Stomach (tissue), 9 donors: ENCODE data around the gene CSTF2. TPM values are rescaled to one million over a fixed set of nuclear protein-coding genes. Genes with fewer than 3 reads are reported as not detected.
"Not testable (repeated sequence)": the region's sequence is repeated elsewhere in the genome, so short reads cannot be mapped to it uniquely, and the experiment has no call there.

ENCODE experiments used
- DNase-seq, 2 donors: peaks; one replicate each; pipeline versions ENCODE4 v3.0.0 to v3.0.0-alpha.2; 2013 to 2019
- H3K27ac ChIP-seq, 5 donors: fragments of 200-600 bp in 4 of 5; sonication (generic) in 4 of 5; one replicate each; pipeline ENCODE4 v1.5.1; 2013 to 2019; ENCODE audit warnings: mild to moderate bottlenecking in 1 of 5, moderate library complexity in 1 of 5
- H3K27me3 ChIP-seq, 3 donors: fragments of 200-600 bp; sonication (generic); one replicate each; pipeline ENCODE4 v1.5.1; 2017 to 2019; ENCODE audit warnings: mixed run types in 1 of 3
- H3K36me3 ChIP-seq, 4 donors: fragments of 200-600 bp; sonication (generic); 1 replicate in 3 of 4; 2 replicates in 1 of 4; pipeline ENCODE4 v1.5.1; 2016 to 2019
- H3K4me1 ChIP-seq, 4 donors: fragments of 200-600 bp; sonication (generic); one replicate each; pipeline ENCODE4 v1.5.1; 2016 to 2019
- H3K4me3 ChIP-seq, 4 donors: fragments of 200-600 bp; sonication (generic) in 3 of 4; one replicate each; pipeline ENCODE4 v1.5.1; 2016 to 2019; ENCODE audit warnings: mild to moderate bottlenecking in 1 of 4
- H3K9me3 ChIP-seq, 4 donors: fragments of 200-600 bp; sonication (generic); one replicate each; pipeline ENCODE4 v1.5.1; 2016 to 2019
- EP300 ChIP-seq: sonication (generic); formaldehyde crosslinking; IDR thresholded peaks from one replicate; pipeline ENCODE4 v1.6.1; 2017; ENCODE audit warnings: antibody characterized with exemption
- POLR2A ChIP-seq, 4 donors: fragments of 450-650 bp; IDR thresholded peaks; one replicate each; pipeline ENCODE4 v1.6.1; 2016; ENCODE audit warnings: antibody characterized with exemption in 4 of 4, control low read depth in 2 of 4, mild to moderate bottlenecking in 1 of 4, moderate library complexity in 1 of 4
- POLR2AphosphoS5 ChIP-seq, 3 donors: sonication (generic); formaldehyde crosslinking; IDR thresholded peaks; one replicate each; pipeline ENCODE4 v1.6.1; 2016; ENCODE audit warnings: antibody characterized with exemption in 3 of 3
- WGBS, 5 donors: extraction: QIAGEN DNeasy Blood & Tissue Kit in 3 of 5; methylation state at CpG; one replicate each; pipeline versions ENCODE4 v1.1.5 to v1.1.7; 2013 to 2018; 5-methylcytosine and 5-hydroxymethylcytosine counted together
- intact Hi-C: fragments of 100-400 bp; cut with DNase I; formaldehyde crosslinking; loops from one replicate; pipeline ENCODE4 v1.15.1; 2023; ENCODE audit warnings: low total_unique reads
- polyA plus RNA-seq, 3 donors: library from polyadenylated mRNA; stranded (reverse); fragments of 200-250 nt; gene quantifications; one replicate each; pipeline ENCODE4 v1.2.3, GENCODE V29; 2013
- total RNA-seq, 5 donors: library from RNA; depleted of rRNA; stranded (reverse); fragments of >200 nt; gene quantifications; one replicate each; pipeline versions ENCODE4 v1.1.0 to v1.2.3, GENCODE V29; 2014 to 2016
- TF ChIP-seq, protein P1 (sequence below), 7 experiments: fragments of 450-650 bp in 4 of 7; fragments of 200-600 bp in 3 of 7; sonication (generic) in 3 of 7; IDR thresholded peaks; one replicate each; pipeline ENCODE4 v1.5.1; 2016 to 2019; ENCODE audit warnings: antibody characterized with exemption in 7 of 7, control low read depth in 2 of 7, mild to moderate bottlenecking in 1 of 7
- donor health status: healthy with polysubstance abuse.
- donor health status: Bipolar disorder and iron deficiency.
- donor health status: healthy.

Gene CSTF2
- total and polyA plus RNA-seq, 8 donors: 5.8 to 13.0 (median 7.8) TPM; not detected in 1

DNA sequence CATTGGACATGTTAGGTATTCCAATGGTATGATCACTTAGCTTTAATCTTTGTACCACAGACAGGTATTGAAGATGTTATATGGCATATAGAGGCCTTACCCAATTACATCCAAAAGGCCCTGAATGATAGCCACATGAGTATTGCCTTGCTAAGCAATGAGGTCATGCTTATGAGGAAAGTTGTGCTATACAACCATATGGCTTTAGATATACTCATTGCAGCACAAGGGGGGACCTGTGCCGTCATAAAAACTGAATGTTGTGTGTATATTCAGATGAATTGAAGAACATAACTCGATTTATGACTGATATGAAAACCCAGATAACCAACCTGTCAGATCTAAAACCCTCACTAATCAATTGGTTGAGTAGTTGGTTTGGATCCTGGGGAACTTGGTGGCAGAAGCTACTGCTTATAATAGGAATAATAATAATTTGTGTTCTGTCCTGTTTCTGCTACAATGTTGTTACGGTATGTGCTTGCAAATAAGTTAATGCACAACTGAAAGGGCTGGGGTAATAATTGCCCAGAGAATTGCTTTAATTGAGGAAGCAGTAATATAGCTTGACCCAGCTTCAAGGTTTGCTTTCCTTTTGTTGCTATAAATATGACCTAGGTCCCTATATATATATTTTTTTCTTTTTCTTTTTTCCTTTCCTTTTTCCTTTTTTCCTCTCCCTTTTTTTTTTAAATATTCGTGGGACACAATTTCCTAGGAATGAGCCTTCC, 21.5 kb upstream of the CSTF2 start:
- Histone ChIP-seq H3K9me3 (no peaks in the 10 kb centered on the region), H3K36me3 (no peaks in the 10 kb centered on the region), H3K4me1 (no peaks in the 10 kb centered on the region), H3K27ac (no peak overlapping the region), H3K27me3 (no peaks in the 10 kb centered on the region), H3K4me3 (no peak overlapping the region)
- WGBS, 5 donors: 42 to 70% (median 52%) methylated on average over 4 of the region's 4 CpGs
- TF ChIP-seq POLR2A (IDR thresholded peaks at IDR 0.05) (no peak), EP300 (no peak), POLR2AphosphoS5 (IDR thresholded peaks at IDR 0.05) (no peak)
- TF ChIP-seq, protein P1, sequence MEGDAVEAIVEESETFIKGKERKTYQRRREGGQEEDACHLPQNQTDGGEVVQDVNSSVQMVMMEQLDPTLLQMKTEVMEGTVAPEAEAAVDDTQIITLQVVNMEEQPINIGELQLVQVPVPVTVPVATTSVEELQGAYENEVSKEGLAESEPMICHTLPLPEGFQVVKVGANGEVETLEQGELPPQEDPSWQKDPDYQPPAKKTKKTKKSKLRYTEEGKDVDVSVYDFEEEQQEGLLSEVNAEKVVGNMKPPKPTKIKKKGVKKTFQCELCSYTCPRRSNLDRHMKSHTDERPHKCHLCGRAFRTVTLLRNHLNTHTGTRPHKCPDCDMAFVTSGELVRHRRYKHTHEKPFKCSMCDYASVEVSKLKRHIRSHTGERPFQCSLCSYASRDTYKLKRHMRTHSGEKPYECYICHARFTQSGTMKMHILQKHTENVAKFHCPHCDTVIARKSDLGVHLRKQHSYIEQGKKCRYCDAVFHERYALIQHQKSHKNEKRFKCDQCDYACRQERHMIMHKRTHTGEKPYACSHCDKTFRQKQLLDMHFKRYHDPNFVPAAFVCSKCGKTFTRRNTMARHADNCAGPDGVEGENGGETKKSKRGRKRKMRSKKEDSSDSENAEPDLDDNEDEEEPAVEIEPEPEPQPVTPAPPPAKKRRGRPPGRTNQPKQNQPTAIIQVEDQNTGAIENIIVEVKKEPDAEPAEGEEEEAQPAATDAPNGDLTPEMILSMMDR (IDR thresholded peaks at IDR 0.05): no peak
- DNase-seq: no peak
- intact Hi-C loops: no loop called here

DNA sequence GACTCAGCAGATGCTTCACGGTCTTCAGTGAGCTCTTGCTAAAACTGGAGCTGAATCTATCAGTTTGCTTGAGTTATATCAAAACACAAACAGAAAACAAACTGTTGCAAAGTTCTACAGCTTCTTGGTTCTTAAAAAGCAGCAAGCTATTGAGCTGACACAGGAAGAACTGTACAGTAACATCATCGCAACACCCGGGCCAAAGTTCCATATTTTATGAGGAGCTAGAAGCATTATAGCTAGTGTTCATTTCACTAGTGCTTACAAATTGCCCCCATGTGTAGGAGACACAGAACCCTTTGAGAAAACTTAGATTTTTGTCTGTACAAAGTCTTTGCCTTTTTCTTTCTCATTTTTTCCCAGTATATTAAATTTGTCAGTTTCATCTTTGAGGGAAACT, 17.3 kb upstream of the CSTF2 start:
- no peaks in the 10 kb centered on the region for H3K27me3 ChIP-seq
- no peak overlapping the region for H3K4me3 ChIP-seq
- TF ChIP-seq POLR2A (IDR thresholded peaks at IDR 0.05) (no peak), POLR2AphosphoS5 (IDR thresholded peaks at IDR 0.05) (no peak), EP300 (no peak)
- TF ChIP-seq, protein P1 (IDR thresholded peaks at IDR 0.05): no peak
- 81 to 88% (median 85%) methylated on average over 3 of the region's 3 CpGs for WGBS, 5 donors
- H3K9me3 ChIP-seq: peaks cover 0 to 26% (median 5%) of the 10 kb centered on the region in 4 donors
- H3K27ac ChIP-seq: no peak overlapping the region
- DNase-seq: no peak
- H3K36me3 ChIP-seq: no peaks in the 10 kb centered on the region
- intact Hi-C loops: no loop called here
- H3K4me1 ChIP-seq: no peaks in the 10 kb centered on the region

DNA sequence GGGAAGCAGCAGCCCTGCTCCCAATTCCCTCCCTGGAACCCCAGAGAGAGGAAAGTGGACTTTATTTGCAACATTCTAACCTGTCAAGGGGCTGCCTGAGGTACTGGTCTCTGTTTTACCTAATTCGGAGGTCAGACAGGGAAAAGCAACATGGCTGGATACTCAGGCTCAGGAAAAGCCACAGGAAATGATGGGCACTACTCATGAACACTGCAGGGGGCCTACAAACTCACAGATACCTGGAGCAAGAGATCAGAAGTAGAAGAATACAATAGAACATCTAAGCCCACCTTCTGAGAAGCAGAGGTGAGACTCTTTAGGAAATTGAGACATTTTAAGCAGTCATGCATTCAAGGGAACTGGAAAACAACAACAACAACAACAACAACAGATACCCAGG, 15.4 kb upstream of the CSTF2 start:
- Histone ChIP-seq H3K27ac (no peak overlapping the region), H3K4me3 (no peak overlapping the region), H3K36me3 (no peaks in the 10 kb centered on the region), H3K27me3 (no peaks in the 10 kb centered on the region), H3K4me1 (no peaks in the 10 kb centered on the region), H3K9me3 (peaks cover 0 to 31% (median 5%) of the 10 kb centered on the region in 4 donors)
- 38 to 71% (median 67%) methylated on average over 1 of the region's 1 CpG for WGBS, 5 donors
- TF ChIP-seq, protein P1 (IDR thresholded peaks at IDR 0.05): no peak
- TF ChIP-seq POLR2AphosphoS5 (IDR thresholded peaks at IDR 0.05): no peak
- TF ChIP-seq POLR2A (IDR thresholded peaks at IDR 0.05): no peak
- TF ChIP-seq EP300: no peak
- no peak for DNase-seq
- intact Hi-C loops: no loop called here

GRCh38 chrX:100808265-100808664, 11.9 kb upstream of the CSTF2 start:
- DNase-seq, H3K4me1 ChIP-seq, intact Hi-C loops, H3K4me3 ChIP-seq, H3K36me3 ChIP-seq, H3K27ac ChIP-seq: not testable (repeated sequence)
- H3K9me3 ChIP-seq: peaks cover 0 to 31% (median 5%) of the 10 kb centered on the region in 4 donors
- H3K27me3 ChIP-seq: peaks cover 0 to 11% (median 9%) of the 10 kb centered on the region in 3 donors
- 78 to 84% (median 81%) methylated on average over 7 of the region's 7 CpGs for WGBS, 5 donors
